HG03354 (cell line): ENCODE measurements around the gene ZBTB46.

Experiments used
- ATAC-seq: cut with Tn5 transposase; IDR thresholded peaks from one replicate; pipeline ENCODE4 v1.9.1; 2021; ENCODE audit warnings: mild to moderate bottlenecking; ENCODE audit not compliant: unreplicated experiment, poor library complexity, severe bottlenecking

ZBTB46 gene

DNA sequence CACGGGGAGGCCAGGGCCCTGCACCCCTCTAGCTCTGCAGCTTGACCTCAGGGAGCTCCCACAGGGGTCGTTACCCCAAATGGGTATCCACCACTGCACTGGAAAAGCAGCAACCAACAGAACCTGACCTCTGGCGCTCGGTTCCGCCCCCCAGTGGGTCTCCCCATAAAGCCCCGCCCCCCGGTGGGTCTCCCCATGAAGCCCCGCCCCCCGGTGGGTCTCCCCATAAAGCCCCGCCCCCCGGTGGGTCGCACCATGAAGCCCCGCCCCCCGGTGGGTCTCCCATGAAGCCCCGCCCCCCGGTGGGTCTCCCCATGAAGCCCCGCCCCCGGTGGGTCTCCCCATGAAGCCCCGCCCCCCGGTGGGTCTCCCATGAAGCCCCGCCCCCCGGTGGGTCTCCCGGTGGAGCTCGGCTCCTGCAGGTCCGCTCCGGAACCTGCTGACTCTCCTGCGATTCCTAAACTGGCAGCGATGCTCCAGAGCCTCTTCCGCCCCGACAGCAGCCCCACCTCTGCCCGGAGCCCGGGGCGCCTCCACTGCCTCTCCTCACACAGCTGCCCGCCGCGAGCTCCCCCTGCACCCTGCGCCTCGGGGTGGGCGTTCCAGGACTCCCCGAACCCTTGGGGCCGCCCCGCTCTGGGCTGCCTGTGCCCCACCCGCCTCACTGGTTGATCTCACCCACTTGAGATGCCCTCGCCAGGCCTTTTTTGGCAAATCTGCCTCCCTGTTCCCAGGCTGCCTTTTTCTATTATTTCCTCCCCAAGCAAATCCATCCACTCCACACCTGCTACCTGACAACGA lies 79.4 kb downstream of the ZBTB46 start:
- ATAC-seq: no peak

DNA sequence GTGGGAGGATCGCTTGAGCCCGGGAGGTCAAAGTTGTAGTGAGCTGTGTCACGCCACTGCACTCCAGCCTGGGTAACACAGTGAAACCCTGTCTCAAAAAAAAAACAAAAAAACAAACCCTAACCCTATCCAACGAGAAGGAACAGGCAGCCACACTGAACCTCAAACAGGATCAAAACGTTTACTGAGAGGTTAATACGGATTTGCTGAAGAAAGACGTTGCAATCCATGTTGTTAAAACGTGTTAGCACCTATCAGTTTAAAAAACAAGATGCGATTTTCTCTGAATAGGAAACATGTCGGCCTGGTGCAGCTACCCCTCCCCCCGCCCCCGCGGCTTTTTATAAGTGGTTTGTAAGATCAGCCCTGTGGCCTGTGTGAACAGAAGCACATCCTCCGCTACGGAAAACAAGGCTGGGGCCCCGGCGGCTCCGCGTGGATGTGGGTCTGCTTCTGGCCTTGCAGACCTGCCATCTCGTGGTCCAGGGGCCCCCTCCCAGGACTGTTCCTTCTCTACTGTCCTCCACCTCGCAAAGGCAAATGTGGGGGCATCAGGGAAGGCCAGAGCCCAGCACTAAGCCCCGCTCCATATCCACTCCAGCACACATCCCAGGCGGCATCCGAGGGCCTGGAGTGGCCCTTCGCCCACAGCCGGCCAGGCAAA lies 80.1 kb downstream of the ZBTB46 start:
- ATAC-seq: no peak

- ATAC-seq: no peak
Measured at GRCh38 chr20:63749597-63750508, 81.2 kb downstream of the ZBTB46 start.

- ATAC-seq: no peak
Measured at GRCh38 chr20:63748934-63749270, 82.2 kb downstream of the ZBTB46 start.

GRCh38 chr20:63748070-63748933 lies 82.8 kb downstream of the ZBTB46 start:
- no peak for ATAC-seq

DNA sequence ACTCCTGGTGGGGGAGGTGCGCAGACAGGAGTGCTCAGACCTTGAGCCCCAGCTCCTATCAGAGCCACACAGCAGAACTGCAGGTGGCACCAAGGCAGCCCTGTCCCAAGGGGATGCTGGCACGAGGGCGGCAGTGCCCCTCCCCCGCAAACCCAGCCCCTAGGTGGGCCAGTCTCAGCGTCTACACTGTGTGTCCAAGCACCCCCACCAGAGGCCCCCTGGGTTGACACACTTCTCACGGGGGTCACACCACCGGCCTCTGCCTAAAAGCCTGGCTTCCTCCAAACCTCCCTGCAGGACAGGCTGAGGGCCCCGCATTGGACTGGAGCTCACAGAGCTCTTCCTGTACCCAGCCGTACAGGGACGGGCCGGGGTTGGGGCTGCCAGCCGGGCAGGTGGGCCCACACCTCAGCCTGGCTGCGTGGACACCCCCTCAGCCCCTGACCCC lies 83.4 kb downstream of the ZBTB46 start:
- ATAC-seq: no peak

- no peak for ATAC-seq
Measured at GRCh38 chr20:63746751-63747315, 84.2 kb downstream of the ZBTB46 start.

- ATAC-seq: no peak
Measured at GRCh38 chr20:63745961-63746731, 84.9 kb downstream of the ZBTB46 start.

DNA sequence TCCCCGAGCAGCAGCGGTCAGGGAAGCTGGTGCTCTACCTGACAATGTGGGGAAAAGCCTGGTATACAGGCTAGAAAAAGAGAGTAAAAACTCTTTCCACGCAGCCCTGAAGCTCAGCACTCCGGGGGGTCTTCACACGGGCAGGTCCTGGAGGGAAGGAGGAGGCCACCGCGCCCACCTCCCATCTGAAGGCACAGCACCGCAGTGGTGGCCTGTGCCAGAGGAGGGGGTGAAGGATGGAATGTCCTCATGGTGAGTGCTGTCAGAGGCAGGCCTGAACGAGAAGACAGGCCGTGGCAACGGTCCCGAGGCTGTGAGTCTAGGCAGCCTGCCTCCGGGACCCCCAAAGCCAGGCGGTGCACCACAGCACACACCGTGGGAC lies 85.6 kb downstream of the ZBTB46 start:
- ATAC-seq: no peak

DNA sequence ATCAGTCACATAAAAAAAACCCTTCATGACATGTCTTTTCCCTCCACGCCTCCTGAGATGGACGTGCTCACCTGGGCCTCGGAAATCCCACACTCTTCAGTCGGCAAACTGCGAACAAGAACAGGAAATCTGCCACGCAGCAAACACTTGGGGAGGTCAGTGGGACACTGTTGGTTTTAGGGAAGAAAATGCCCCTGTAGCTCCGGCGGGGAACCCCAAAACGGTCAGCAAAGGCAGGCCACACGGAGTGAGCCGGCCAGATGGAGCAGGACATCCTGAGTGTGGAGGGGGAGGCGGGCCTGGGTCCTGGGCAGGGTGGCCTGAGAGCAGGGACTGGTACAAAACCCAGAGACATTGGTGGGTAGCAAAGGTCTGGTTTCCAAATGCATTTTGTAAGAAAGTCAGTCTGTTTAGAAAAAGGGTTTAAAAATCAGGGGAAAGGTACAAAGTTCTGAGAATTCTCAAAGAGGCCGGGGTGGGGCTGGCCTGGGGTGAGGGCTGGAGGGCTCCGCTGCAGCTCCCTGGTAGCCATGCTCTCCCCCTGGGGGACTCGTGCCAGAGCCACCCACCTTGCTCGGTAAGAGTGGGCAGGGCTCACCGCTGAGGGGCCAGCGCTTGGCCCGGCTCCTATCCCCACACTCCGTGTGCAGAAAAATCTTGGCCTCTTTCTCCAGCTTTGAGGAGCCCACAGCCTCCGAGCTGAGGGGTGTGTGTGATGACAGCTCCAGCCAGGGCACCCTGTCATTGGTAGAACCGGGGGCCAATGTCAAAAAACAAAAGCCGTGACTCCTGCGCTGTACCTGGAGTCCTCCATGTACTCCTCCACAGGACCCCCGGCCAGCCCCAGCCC lies 86.3 kb downstream of the ZBTB46 start:
- no peak for ATAC-seq

- no peak for ATAC-seq
Measured at GRCh38 chr20:63744158-63744557, 86.9 kb downstream of the ZBTB46 start.

GRCh38 chr20:63743210-63743970 lies 87.7 kb downstream of the ZBTB46 start:
- no peak for ATAC-seq

DNA sequence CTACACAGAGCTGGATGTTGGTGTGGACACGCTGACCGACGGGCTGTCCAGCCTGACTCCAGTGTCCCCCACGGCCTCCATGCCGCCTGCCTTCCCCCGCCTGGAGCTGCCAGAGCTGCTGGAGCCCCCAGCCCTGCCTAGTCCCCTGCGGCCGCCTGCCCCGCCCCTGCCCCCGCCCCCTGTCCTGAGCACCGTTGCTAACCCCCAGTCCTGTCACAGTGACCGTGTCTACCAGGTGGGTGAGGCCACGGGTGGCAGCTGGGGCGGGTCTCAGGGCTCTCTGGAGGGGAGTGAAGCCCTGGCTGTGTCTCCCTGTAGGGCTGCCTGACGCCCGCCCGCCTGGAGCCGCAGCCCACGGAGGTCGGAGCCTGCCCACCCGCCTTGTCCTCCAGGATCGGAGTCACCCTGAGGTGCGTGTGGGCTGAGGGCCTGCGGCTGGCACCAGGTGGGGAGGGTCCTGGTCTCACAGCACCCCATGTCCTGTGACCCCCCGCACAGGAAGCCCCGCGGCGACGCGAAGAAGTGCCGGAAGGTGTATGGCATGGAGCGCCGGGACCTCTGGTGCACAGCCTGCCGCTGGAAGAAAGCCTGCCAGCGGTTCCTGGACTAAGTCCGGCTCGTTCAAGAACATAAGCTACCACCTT lies 88.6 kb downstream of the ZBTB46 start:
- ATAC-seq: no peak

- no peak for ATAC-seq
Measured at GRCh38 chr20:63741676-63742380, 89.2 kb downstream of the ZBTB46 start.

GRCh38 chr20:63741354-63741675 lies 89.7 kb downstream of the ZBTB46 start:
- no peak for ATAC-seq
